K562 (cell line): ENCODE results near the gene SEC22A. TPM values are rescaled to one million over a fixed set of nuclear protein-coding genes. Genes with fewer than 3 reads are reported as not detected.

Source experiments
- ATAC-seq: fragments of 200-7000 bp; cut with Tn5 transposase; 3 replicates; pipeline ENCODE4 v1.9.1; 2020; ENCODE audit warnings: moderate library complexity
- BruUV-seq: library from RNA; stranded (reverse); fragments of 400-500 nt; replicated peaks from 2 replicates; lab custom pipeline; 2021; lab: Mats Ljungman, UMichigan
- CTCF ChIA-PET: fragments of 300-600 bp; formaldehyde crosslinking; extraction: SDS; loops from one replicate; lab custom pipeline; 2021; ENCODE audit warnings: low intra/inter-chr PET ratio; lab: Yijun Ruan, JAX
- POLR2A ChIA-PET: fragments of 300-600, 350-650 bp; sonication (Branson Sonifier 250); formaldehyde crosslinking; extraction: SDS; loops from one replicate; lab custom pipeline; 2021; ENCODE audit warnings: antibody characterized with exemption, inconsistent platforms; lab: Yijun Ruan, JAX
- DNase-seq, 4 experiments: peaks; one replicate each; pipeline versions ENCODE4 v3.0.0 to v3.0.0-alpha.2; 2011 to 2018; ENCODE audit warnings: low spot score in 3 of 4, mixed read lengths in 3 of 4; ENCODE audit errors: extremely low read depth in 1 of 4
- FAIRE-seq: peaks from 2 replicates; lab custom pipeline; 2011; peaks lifted over from hg19 to GRCh38; lab: Jason Lieb, UNC
- H2AFZ ChIP-seq: 2 replicates; pipeline ENCODE4 v1.6.0; 2011; ENCODE audit warnings: low read depth, low read length, control low read depth, inconsistent platforms
- H3K27ac ChIP-seq: fragments of 200-600 bp; 3 replicates; pipeline ENCODE4 v1.8.0; 2011; ENCODE audit warnings: low read depth, mild to moderate bottlenecking, control low read depth, inconsistent platforms, low read length, moderate library complexity, mixed read lengths; ENCODE audit errors: extremely low read depth
- H3K27me3 ChIP-seq, 2 experiments: fragments of 300-600 bp in 1 of 2; 2 replicates in 1 of 2; 3 replicates in 1 of 2; pipeline versions ENCODE4 v1.6.0 to v1.8.0; 2011; ENCODE audit warnings: inconsistent platforms in 2 of 2, low read length in 2 of 2, mild to moderate bottlenecking in 1 of 2, mixed read lengths in 1 of 2, moderate library complexity in 1 of 2; ENCODE audit not compliant: control insufficient read depth in 2 of 2, insufficient read depth in 2 of 2
- H3K36me3 ChIP-seq: fragments of 300-600 bp; 3 replicates; pipeline ENCODE4 v1.8.0; 2011; ENCODE audit warnings: mild to moderate bottlenecking, low read length, inconsistent platforms; ENCODE audit not compliant: control insufficient read depth, insufficient read depth
- H3K4me1 ChIP-seq, 2 experiments: fragments of 200-600 bp in 1 of 2; replicated peaks in 1 of 2; 2 replicates in 1 of 2; 3 replicates in 1 of 2; pipeline versions ENCODE4 v1.5.1 to v1.8.0; 2011; ENCODE audit warnings: inconsistent platforms in 2 of 2, low read length in 2 of 2, mild to moderate bottlenecking in 1 of 2, mixed read lengths in 1 of 2, moderate library complexity in 1 of 2; ENCODE audit not compliant: control insufficient read depth in 2 of 2, insufficient read depth in 2 of 2
- H3K4me2 ChIP-seq: 2 replicates; pipeline ENCODE4 v1.6.1; 2011; ENCODE audit warnings: low read length, control low read depth, inconsistent platforms, mixed read lengths; ENCODE audit not compliant: insufficient read depth
- H3K4me3 ChIP-seq: fragments of 200-600 bp; sonication (generic), shearing (Covaris generic); 2 replicates; pipeline ENCODE4 v1.5.1; 2016; ENCODE audit warnings: control low read depth, inconsistent platforms
- H3K79me2 ChIP-seq: fragments of 200-600 bp; 3 replicates; pipeline ENCODE4 v1.8.0; 2011; ENCODE audit warnings: low read length, inconsistent platforms; ENCODE audit not compliant: control insufficient read depth, insufficient read depth
- H3K9ac ChIP-seq, 2 experiments: 2 replicates each; pipeline versions ENCODE4 v1.6.0 to v1.6.1; 2011; ENCODE audit warnings: low read depth in 2 of 2, low read length in 2 of 2, control low read depth in 1 of 2, inconsistent platforms in 1 of 2, mild to moderate bottlenecking in 1 of 2, mixed read lengths in 1 of 2; ENCODE audit not compliant: insufficient read depth in 1 of 2
- H3K9me1 ChIP-seq: one replicate; pipeline ENCODE4 v1.6.0; 2011; ENCODE audit warnings: inconsistent platforms, mild to moderate bottlenecking, low read length, moderate library complexity; ENCODE audit not compliant: control insufficient read depth, insufficient read depth
- H3K9me3 ChIP-seq: replicated peaks from 2 replicates; pipeline ENCODE4 v1.5.1; 2011; ENCODE audit warnings: low read depth, low read length, inconsistent platforms; ENCODE audit not compliant: control insufficient read depth, insufficient read depth
- H4K20me1 ChIP-seq: replicated peaks from 2 replicates; pipeline ENCODE4 v1.6.1; 2011; ENCODE audit warnings: low read length, inconsistent platforms, mixed read lengths; ENCODE audit not compliant: control insufficient read depth, insufficient read depth
- ATF1 ChIP-seq, 2 experiments: fragments of 450-650 bp in 1 of 2; IDR thresholded peaks; 2 replicates each; pipeline ENCODE4 v1.6.1; 2016; ENCODE audit warnings: missing compliant biosample characterization in 1 of 2, missing genetic modification characterization in 1 of 2
- CBFB ChIP-seq: sonication (generic); formaldehyde crosslinking; IDR thresholded peaks from 2 replicates; pipeline ENCODE4 v1.4.0; 2020; ENCODE audit warnings: mild to moderate bottlenecking, missing genetic modification reagents
- FUS ChIP-seq: fragments of 200-400 bp; formaldehyde crosslinking; optimal IDR thresholded peaks from 2 replicates; pipeline ENCODE3; 2017; ENCODE audit warnings: low read depth, low read length
- KLF6 ChIP-seq: fragments of 250-450 bp; sonication (Bioruptor Pico); IDR thresholded peaks from 2 replicates; pipeline ENCODE4 v1.4.0; 2020; ENCODE audit warnings: mild to moderate bottlenecking, moderate library complexity, borderline replicate concordance
- RFX1 ChIP-seq: fragments of 450-650 bp; IDR thresholded peaks from 2 replicates; pipeline ENCODE4 v1.6.1; 2016; ENCODE audit warnings: mild to moderate bottlenecking, moderate library complexity
- in situ Hi-C: fragments of 300-500 bp; cut with MboI; formaldehyde crosslinking; loops from 4 replicates; pipeline ENCODE4 v1.15.0; 2018; ENCODE audit warnings: inconsistent platforms, mixed read lengths
- intact Hi-C: fragments of 100-400 bp; cut with micrococcal nuclease; formaldehyde crosslinking; loops from 2 replicates; pipeline ENCODE4 v1.14.2; 2022
- polyA plus RNA-seq, 8 experiments: library from polyadenylated mRNA; depleted of rRNA in 4 of 8; stranded (reverse) in 5 of 8; unstranded in 3 of 8; fragments of >200 nt; fragmentation: Nextera tagmentation in 2 of 8; fragmentation: Illumina TruSeq in 1 of 8; extraction: Ambion mirVana in 2 of 8; extraction: Trizol in 1 of 8; gene quantifications; 2 replicates each; pipeline versions ENCODE4 v1.2.1 to v1.2.3, GENCODE V29; 2011 to 2014; ENCODE audit warnings: inconsistent platforms in 1 of 8, missing spikeins in 1 of 8
- total RNA-seq, 7 experiments: library from RNA; depleted of rRNA in 6 of 7; stranded (reverse); fragments of >200 nt in 6 of 7; fragmentation: Illumina TruSeq in 2 of 7; extraction: Trizol in 2 of 7; gene quantifications; 2 replicates each; pipeline versions ENCODE4 v1.2.1 to v1.2.3, GENCODE V29; 2011 to 2021; ENCODE audit warnings: low replicate concordance in 1 of 7
- TF ChIP-seq, protein P1 (sequence below): conservative IDR thresholded peaks from 2 replicates; pipeline ENCODE4 v1.6.1; 2011; ENCODE audit warnings: low read depth, mild to moderate bottlenecking, low read length; ENCODE audit not compliant: control insufficient read depth
- TF ChIP-seq, protein P2 (sequence below): fragments of 250-450 bp; sonication (Bioruptor Pico); IDR thresholded peaks from 2 replicates; pipeline ENCODE4 v1.8.0; 2021; ENCODE audit warnings: moderate library complexity, mild to moderate bottlenecking, inconsistent platforms
- TF ChIP-seq, protein P3 (sequence below): sonication (generic); formaldehyde crosslinking; IDR thresholded peaks from 2 replicates; pipeline ENCODE4 v1.8.1; 2022; ENCODE audit warnings: missing genetic modification reagents

Gene SEC22A
- total and polyA plus RNA-seq, 9 of the 15 experiments (the other 6 are each of a cell fraction or from before 2014, with no cell fraction given) = 7.9 to 44.5 (median 20.5) TPM

DNA sequence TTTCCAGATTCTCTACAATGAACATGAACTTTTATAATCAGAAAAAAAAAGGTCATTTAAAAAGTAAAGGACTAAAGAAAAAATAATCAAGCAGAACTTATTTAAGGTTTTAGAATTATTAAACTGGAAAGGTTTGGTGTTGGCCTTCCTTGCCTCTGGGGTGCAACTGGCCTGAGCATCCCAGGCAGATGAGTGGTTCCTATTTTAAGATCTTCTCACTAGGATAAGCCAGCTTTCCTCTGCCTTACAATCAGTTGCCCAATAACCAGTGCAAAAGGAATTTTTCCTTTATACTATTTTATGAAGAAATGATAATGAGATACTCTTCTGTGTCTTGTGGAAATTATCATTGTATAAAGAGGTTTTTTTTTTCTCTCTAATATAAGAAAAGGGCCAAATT, 56.6 kb downstream of the SEC22A start:
- ChIA-PET CTCF (interaction anchor here (1.7 kb wide), 1 partner anchor 223 kb away, joined by 6 read pairs; no protein-coding TSS in a partner anchor), POLR2A (interaction anchor here (0.7 kb wide), 1 partner anchor 310 kb away, joined by 3 read pairs; no protein-coding TSS in a partner anchor)
- TF ChIP-seq, protein P1, sequence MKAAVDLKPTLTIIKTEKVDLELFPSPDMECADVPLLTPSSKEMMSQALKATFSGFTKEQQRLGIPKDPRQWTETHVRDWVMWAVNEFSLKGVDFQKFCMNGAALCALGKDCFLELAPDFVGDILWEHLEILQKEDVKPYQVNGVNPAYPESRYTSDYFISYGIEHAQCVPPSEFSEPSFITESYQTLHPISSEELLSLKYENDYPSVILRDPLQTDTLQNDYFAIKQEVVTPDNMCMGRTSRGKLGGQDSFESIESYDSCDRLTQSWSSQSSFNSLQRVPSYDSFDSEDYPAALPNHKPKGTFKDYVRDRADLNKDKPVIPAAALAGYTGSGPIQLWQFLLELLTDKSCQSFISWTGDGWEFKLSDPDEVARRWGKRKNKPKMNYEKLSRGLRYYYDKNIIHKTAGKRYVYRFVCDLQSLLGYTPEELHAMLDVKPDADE = no peak
- TF ChIP-seq, protein P2, sequence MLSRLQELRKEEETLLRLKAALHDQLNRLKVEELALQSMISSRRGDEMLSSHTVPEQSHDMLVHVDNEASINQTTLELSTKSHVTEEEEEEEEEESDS = no peak
- no peak for TF ChIP-seq ATF1 (CRISPR knock-in tag; IDR thresholded peaks at IDR 0.05)
- no peak for TF ChIP-seq ATF1 (tag; IDR thresholded peaks at IDR 0.05)
- TF ChIP-seq, protein P3, sequence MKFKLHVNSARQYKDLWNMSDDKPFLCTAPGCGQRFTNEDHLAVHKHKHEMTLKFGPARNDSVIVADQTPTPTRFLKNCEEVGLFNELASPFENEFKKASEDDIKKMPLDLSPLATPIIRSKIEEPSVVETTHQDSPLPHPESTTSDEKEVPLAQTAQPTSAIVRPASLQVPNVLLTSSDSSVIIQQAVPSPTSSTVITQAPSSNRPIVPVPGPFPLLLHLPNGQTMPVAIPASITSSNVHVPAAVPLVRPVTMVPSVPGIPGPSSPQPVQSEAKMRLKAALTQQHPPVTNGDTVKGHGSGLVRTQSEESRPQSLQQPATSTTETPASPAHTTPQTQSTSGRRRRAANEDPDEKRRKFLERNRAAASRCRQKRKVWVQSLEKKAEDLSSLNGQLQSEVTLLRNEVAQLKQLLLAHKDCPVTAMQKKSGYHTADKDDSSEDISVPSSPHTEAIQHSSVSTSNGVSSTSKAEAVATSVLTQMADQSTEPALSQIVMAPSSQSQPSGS (CRISPR knock-in tag) = no peak
- TF ChIP-seq FUS = no peak
- TF ChIP-seq CBFB = no peak
- TF ChIP-seq KLF6 = no peak
- TF ChIP-seq RFX1 = no peak
- H3K27ac ChIP-seq = no peak overlapping the region
- no peaks in the 10 kb centered on the region for H3K9me1 ChIP-seq
- H3K79me2 ChIP-seq = no peaks in the 10 kb centered on the region
- FAIRE-seq (no peak), ATAC-seq (no peak), DNase-seq (no peak)
- 0 out of 3 replicates have a peak, but pooled peaks cover 3% of the 10 kb centered on the region for H3K36me3 ChIP-seq
- no peak overlapping the region for H3K4me2 ChIP-seq
- H2AFZ ChIP-seq = no peak overlapping the region
- intact Hi-C loops (loop anchor here (10.0 kb wide), 1 partner anchor 314 kb away; no protein-coding TSS in a partner anchor), in situ Hi-C loops (no loop called here)
- H3K9me3 ChIP-seq = no peaks in the 10 kb centered on the region
- H3K4me3 ChIP-seq = no peak overlapping the region
- no peaks in the 10 kb centered on the region for H4K20me1 ChIP-seq
- H3K9ac ChIP-seq = no peak overlapping the region
- no TSS peak for BruUV-seq
- no peaks in the 10 kb centered on the region for H3K4me1 ChIP-seq
- no peaks in the 10 kb centered on the region for H3K27me3 ChIP-seq
